HFF-Myc (cell line): ENCODE data around the gene PLCL1.

Source experiments
- DNase-seq: peaks from one replicate; pipeline ENCODE4 v3.0.0-alpha.2; 2011; ENCODE audit warnings: low read depth; ENCODE audit errors: extremely low read depth
- H3K4me3 ChIP-seq: replicated peaks from 2 replicates; pipeline ENCODE4 v1.5.1; 2011; ENCODE audit warnings: low read depth, mild to moderate bottlenecking, control low read depth, low read length
- TF ChIP-seq, protein P1 (sequence below): IDR thresholded peaks from 2 replicates; pipeline ENCODE4 v1.5.1; 2012; ENCODE audit warnings: mild to moderate bottlenecking, low read depth, low read length, control low read depth; ENCODE audit errors: missing control alignments

Gene PLCL1

DNA sequence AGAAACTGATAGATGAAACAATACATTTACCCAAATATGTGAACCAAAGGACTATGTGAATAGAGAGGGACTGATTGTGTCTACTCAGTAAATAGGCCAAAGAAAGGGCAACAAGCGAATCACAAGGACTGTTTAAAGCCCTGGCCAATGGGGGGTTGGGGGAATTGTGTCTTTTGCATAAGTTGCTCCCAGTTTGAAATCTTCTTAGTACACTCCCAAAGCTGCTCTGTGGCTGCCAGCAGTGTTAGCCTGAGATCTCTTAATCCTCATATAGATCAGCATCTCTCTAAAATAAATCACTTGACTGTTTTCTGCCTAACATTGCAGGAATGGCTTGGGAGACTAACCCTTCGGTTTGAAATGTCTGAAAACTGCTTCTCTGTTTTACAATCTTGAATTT lies 236.4 kb downstream of the PLCL1 start:
- TF ChIP-seq, protein P1, sequence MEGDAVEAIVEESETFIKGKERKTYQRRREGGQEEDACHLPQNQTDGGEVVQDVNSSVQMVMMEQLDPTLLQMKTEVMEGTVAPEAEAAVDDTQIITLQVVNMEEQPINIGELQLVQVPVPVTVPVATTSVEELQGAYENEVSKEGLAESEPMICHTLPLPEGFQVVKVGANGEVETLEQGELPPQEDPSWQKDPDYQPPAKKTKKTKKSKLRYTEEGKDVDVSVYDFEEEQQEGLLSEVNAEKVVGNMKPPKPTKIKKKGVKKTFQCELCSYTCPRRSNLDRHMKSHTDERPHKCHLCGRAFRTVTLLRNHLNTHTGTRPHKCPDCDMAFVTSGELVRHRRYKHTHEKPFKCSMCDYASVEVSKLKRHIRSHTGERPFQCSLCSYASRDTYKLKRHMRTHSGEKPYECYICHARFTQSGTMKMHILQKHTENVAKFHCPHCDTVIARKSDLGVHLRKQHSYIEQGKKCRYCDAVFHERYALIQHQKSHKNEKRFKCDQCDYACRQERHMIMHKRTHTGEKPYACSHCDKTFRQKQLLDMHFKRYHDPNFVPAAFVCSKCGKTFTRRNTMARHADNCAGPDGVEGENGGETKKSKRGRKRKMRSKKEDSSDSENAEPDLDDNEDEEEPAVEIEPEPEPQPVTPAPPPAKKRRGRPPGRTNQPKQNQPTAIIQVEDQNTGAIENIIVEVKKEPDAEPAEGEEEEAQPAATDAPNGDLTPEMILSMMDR: no peak

DNA sequence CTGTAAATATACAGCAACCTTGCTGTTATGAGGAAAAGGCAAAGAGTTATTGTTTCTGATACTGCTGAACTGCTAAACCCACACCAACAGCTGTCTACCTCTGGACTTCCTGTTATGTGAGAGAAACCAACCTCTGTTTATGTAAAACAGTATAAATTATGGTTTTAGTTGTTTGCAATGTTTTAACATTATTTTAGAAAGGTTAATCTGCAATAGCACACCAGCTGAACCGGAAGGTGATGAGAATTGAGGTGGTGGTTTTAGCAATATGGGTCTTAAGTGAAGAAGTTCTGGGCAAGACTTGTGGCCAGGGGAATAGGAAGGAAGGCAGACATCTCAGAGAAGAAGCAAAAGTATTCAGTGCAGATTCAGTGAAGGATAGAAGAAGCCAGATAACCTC lies 237.8 kb downstream of the PLCL1 start:
- no peak overlapping the region for H3K4me3 ChIP-seq
- no peak for DNase-seq
- TF ChIP-seq, protein P1: no peak

More for the DNA sequence above, 236.4 kb downstream of the PLCL1 start:
- H3K4me3 ChIP-seq: no peak overlapping the region
- DNase-seq: no peak

DNA sequence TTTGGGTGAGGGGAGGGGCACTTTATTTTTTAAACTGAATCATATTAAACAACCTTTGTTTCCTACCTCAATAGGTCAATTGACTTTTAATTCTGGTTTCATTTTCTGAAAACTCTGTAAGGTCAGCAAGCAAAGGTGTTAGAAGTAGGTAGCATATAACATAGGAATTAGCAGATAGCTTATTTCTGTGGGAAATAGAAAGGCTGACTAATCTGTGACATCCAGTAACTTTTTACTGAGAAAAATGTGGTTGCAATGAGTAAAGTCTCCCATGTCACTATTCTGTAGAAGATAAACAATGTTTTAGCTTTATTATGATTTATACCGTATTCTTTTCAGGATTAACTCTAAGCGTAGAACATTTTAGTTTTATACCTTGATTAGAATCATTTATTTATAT lies 240.4 kb downstream of the PLCL1 start:
- no peak for DNase-seq
- TF ChIP-seq, protein P1: no peak
- no peak overlapping the region for H3K4me3 ChIP-seq

DNA sequence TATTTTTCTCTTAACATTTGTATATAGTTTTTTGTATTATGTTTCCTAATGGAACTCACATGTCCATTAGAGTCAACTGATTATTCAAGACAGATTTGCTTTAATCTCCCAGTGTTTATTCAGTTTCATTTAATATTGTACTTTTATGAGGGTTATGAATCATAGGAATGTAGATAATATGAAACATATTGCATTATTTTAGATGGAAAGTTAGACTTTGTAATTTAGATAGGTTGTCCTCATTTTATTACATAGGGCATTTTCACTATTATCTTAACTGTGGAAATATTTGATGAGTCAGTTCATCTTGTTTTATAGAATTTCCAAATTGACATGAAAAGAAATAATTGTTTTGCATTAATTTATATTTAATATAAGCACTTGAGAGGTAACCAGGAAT lies 240.8 kb downstream of the PLCL1 start:
- no peak overlapping the region for H3K4me3 ChIP-seq
- TF ChIP-seq, protein P1: no peak
- DNase-seq: no peak

DNA sequence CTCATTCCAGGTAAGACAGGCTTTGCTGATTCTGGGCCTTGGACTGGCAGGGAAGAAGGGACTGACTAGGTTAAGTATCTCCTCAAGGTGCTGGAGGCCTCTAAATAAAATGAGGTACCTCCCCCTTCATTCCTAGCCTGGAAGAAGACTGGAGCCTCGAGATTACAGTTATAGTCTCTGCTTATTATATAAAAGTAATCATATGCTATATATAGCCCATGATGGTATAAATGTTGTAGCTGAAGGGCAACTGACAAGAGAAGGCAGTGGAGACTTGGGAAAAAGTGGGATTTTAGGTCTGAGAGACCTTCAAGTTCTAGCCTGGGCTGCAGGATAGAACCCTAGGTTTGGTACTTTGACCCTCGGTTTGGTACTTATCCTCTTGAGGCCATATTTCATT lies 248.3 kb downstream of the PLCL1 start:
- TF ChIP-seq, protein P1: no peak
- H3K4me3 ChIP-seq: no peak overlapping the region
- DNase-seq: no peak

DNA sequence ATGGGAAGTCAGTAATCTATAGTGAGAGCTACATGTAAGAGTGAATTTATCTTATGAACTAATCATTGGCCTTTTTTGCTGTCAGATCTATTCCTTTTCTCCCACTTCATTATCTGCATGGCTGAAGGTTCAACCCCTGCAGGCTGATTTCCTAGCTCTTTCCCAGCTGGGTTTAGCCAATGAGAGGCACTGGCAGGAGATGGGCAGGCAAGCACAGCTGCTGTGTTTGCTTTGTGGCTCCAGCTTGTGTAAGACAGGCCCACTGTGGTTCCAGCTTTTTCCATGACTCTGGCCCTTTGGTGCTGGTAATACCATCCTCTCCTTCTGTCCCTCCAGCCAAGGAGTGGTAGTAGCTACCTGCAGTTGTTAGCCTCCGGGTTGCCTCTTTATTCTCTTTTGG lies 248.8 kb downstream of the PLCL1 start:
- DNase-seq: no peak
- TF ChIP-seq, protein P1: no peak
- no peak overlapping the region for H3K4me3 ChIP-seq

DNA sequence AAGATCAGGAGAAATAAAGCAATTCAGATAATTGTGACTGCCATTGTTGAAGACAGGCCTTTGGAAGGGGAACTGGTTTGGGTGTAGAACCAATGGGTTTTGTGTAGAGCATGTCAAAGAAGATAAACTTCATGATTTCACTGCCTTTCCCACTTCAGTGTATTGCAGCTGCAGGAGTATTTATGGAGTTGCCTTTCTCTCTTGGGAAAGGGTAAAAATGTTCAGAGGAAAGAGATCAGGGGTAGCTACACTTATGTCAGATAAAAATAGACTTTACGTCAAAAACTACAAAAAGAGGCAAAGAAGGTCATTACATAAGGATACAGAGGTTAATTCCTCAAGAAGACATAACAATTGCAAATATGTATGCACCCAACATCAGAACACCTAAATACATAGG lies 249.4 kb downstream of the PLCL1 start:
- no peak for DNase-seq
- no peak overlapping the region for H3K4me3 ChIP-seq

More for the DNA sequence above, 249.4 kb downstream of the PLCL1 start:
- TF ChIP-seq, protein P1: no peak
